SKM-1 treated with dmso at 0.1 percent for 144 hours (cell line): Measurements from ENCODE around the gene TMEM143.
"Not testable (repeated sequence)": the region's sequence is repeated elsewhere in the genome, so short reads cannot be mapped to it uniquely, and the experiment has no call there.

ENCODE experiments used
- DNase-seq: peaks from one replicate; lab custom pipeline; 2025; ENCODE audit not compliant: unreplicated experiment; lab: John Stamatoyannopoulos, UW

TMEM143 gene

GRCh38 chr19:48363810-48364597, at the start of gene TMEM143, which contains the start of gene SYNGR4:
Gene TMEM143, minus strand, starts transcription at chr19:48363940. Its CDS starts 20 bp downstream, at chr19:48363920.
Gene SYNGR4, plus strand, starts transcription at chr19:48364367. Its CDS starts 1,476 bp downstream, at chr19:48365843.
- DNase-seq, result peak; percentile 89

GRCh38 chr19:48405850-48406249, 42.1 kb upstream of the TMEM143 start:
- DNase-seq, result no peak

GRCh38 chr19:48405010-48405659, 41.4 kb upstream of the TMEM143 start:
- DNase-seq, result no peak

GRCh38 chr19:48403606-48404005, 39.9 kb upstream of the TMEM143 start:
- peak; percentile 26 for DNase-seq

GRCh38 chr19:48401287-48401686, 37.5 kb upstream of the TMEM143 start:
- no peak for DNase-seq

GRCh38 chr19:48400018-48400742, 36.4 kb upstream of the TMEM143 start:
- DNase-seq, result no peak

GRCh38 chr19:48398375-48399235, 34.9 kb upstream of the TMEM143 start:
- DNase-seq, result peak; percentile 66

GRCh38 chr19:48398102-48398374, 34.3 kb upstream of the TMEM143 start:
- no peak for DNase-seq

GRCh38 chr19:48397263-48398101, 33.7 kb upstream of the TMEM143 start:
- DNase-seq, result no peak

GRCh38 chr19:48396824-48397176, 33.1 kb upstream of the TMEM143 start:
- DNase-seq, result no peak

GRCh38 chr19:48396016-48396823, 32.5 kb upstream of the TMEM143 start:
- DNase-seq, result no peak

GRCh38 chr19:48395499-48395898, 31.8 kb upstream of the TMEM143 start:
- no peak for DNase-seq

- no peak for DNase-seq
These were observed 31.4 kb upstream of the TMEM143 start for GRCh38 chr19:48395170-48395455.

- no peak for DNase-seq
These were observed 30.8 kb upstream of the TMEM143 start for GRCh38 chr19:48394331-48395169.

- DNase-seq, result no peak
These were observed 30.0 kb upstream of the TMEM143 start, which contains the start of gene GRIN2D for GRCh38 chr19:48393559-48394330. Gene GRIN2D, plus strand, starts transcription at chr19:48393668. Its CDS starts 4,725 bp downstream, at chr19:48398393.

GRCh38 chr19:48392860-48393558, 29.3 kb upstream of the TMEM143 start:
- no peak for DNase-seq

GRCh38 chr19:48392006-48392344, 28.2 kb upstream of the TMEM143 start:
- DNase-seq, result not testable (repeated sequence)
